KMS-11 (cell line): ENCODE data around the gene USP32.

Experiments
- H2AFZ ChIP-seq: fragments of 200-600 bp; sonication (generic); 2 replicates; pipeline ENCODE4 v1.6.1; 2016; ENCODE audit warnings: antibody characterized with exemption, mixed run types, low read depth
- H3K27ac ChIP-seq: fragments of 200-600 bp; sonication (generic); 2 replicates; pipeline ENCODE4 v1.6.1; 2016; ENCODE audit warnings: mild to moderate bottlenecking, mixed run types
- H3K27me3 ChIP-seq: fragments of 200-600 bp; sonication (generic); 2 replicates; pipeline ENCODE4 v1.6.1; 2017; ENCODE audit warnings: mild to moderate bottlenecking, low read depth, mixed run types, moderate library complexity; ENCODE audit not compliant: insufficient read depth
- H3K36me3 ChIP-seq: fragments of 200-600 bp; sonication (generic); 2 replicates; pipeline ENCODE4 v1.6.1; 2017; ENCODE audit warnings: mild to moderate bottlenecking, mixed run types; ENCODE audit not compliant: insufficient read depth
- H3K4me1 ChIP-seq: fragments of 200-600 bp; sonication (generic); 2 replicates; pipeline ENCODE4 v1.6.1; 2016; ENCODE audit warnings: mild to moderate bottlenecking, low read depth, mixed run types; ENCODE audit not compliant: poor library complexity, severe bottlenecking
- H3K4me2 ChIP-seq: fragments of 200-600 bp; sonication (generic); 2 replicates; pipeline ENCODE4 v1.7.0; 2016; ENCODE audit warnings: mild to moderate bottlenecking, mixed run types
- H3K4me3 ChIP-seq: fragments of 200-600 bp; sonication (generic); IDR thresholded peaks from 2 replicates; pipeline ENCODE4 v1.6.1; 2017; ENCODE audit warnings: low read depth, low read length, mixed read lengths; ENCODE audit not compliant: insufficient read depth
- H3K79me2 ChIP-seq: fragments of 200-600 bp; sonication (generic); 2 replicates; pipeline ENCODE4 v1.6.1; 2016; ENCODE audit warnings: low read depth, mixed run types; ENCODE audit not compliant: insufficient read depth
- H3K9ac ChIP-seq: fragments of 200-600 bp; sonication (generic); 2 replicates; pipeline ENCODE4 v1.6.1; 2016; ENCODE audit warnings: mild to moderate bottlenecking, mixed run types
- H4K20me1 ChIP-seq: fragments of 200-600 bp; sonication (generic); 2 replicates; pipeline ENCODE4 v1.6.1; 2016; ENCODE audit warnings: mild to moderate bottlenecking, mixed run types; ENCODE audit not compliant: insufficient read depth
- TF ChIP-seq, protein P1 (sequence below): fragments of 200-600 bp; sonication (generic); conservative IDR thresholded peaks from 2 replicates; pipeline ENCODE4 v1.6.1; 2017; ENCODE audit warnings: low read depth, mild to moderate bottlenecking, antibody characterized with exemption, low read length, moderate library complexity, mixed read lengths

USP32 gene

DNA sequence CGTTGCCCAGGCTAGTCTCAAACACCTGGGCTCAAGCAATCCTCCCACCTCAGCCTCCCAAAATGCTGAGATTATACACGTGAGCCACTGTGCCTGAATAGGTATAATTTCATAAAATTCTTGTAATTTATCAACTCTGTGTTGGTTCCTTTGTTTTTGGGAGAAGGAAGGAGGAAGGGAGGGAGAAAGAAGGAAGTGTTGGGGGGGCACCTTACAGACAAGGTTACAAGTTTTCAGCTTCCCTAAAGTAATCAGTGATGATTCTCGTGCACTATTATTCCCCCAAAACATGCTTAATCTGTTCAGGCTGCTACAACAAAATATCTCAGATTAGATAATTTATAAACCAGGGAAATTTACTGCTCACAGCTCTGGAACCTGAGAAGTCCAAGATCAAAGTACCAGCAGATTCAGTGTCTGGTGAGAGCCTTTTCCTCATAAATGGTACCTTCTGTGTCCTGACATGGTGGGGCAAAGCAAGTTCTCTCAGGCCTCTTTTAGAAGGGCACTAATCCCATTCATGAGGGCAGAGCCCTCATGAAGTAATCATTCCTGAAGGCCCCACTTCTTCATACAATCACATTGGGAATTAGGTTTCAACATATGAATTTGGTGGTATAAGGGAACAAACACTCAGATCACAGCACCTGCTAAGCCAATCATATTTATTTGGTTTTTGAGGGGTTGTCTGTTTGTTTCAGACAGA is 28.1 kb downstream of the USP32 start:
- Histone ChIP-seq H3K9ac (no peak overlapping the region), H3K4me3 (no peak overlapping the region), H3K4me1 (no peaks in the 10 kb centered on the region), H3K79me2 (no peaks in the 10 kb centered on the region; the same call in 1 of the 2 replicates), H4K20me1 (no peaks in the 10 kb centered on the region), H3K36me3 (no peaks in the 10 kb centered on the region), H2AFZ (no peak overlapping the region), H3K4me2 (no peak overlapping the region), H3K27ac (no peak overlapping the region), H3K27me3 (no peaks in the 10 kb centered on the region)
- TF ChIP-seq, protein P1, sequence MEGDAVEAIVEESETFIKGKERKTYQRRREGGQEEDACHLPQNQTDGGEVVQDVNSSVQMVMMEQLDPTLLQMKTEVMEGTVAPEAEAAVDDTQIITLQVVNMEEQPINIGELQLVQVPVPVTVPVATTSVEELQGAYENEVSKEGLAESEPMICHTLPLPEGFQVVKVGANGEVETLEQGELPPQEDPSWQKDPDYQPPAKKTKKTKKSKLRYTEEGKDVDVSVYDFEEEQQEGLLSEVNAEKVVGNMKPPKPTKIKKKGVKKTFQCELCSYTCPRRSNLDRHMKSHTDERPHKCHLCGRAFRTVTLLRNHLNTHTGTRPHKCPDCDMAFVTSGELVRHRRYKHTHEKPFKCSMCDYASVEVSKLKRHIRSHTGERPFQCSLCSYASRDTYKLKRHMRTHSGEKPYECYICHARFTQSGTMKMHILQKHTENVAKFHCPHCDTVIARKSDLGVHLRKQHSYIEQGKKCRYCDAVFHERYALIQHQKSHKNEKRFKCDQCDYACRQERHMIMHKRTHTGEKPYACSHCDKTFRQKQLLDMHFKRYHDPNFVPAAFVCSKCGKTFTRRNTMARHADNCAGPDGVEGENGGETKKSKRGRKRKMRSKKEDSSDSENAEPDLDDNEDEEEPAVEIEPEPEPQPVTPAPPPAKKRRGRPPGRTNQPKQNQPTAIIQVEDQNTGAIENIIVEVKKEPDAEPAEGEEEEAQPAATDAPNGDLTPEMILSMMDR = no peak

DNA sequence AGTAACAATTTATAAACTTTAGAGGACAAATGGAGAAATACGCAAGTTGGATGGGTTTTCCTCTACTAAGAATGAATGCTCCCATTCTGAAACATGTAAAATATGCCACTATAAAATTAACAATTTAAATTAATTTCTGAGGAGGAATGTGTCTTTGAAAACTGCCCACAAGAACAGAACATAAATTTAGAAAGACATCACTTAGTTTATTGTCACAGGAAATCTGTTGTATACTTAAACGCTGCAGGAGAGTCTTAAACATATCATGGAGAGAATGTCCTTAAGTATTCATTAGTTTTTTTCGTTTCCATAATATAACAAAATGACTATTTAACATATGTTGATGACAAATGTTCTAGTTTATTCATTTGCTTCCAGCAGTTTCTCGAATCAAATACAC is 29.6 kb downstream of the USP32 start:
- Histone ChIP-seq H3K9ac (no peak overlapping the region), H3K27ac (no peak overlapping the region), H4K20me1 (no peaks in the 10 kb centered on the region), H2AFZ (no peak overlapping the region), H3K36me3 (no peaks in the 10 kb centered on the region), H3K79me2 (no peaks in the 10 kb centered on the region), H3K4me1 (peaks cover 5% of the 10 kb centered on the region), H3K4me3 (no peak overlapping the region), H3K27me3 (no peaks in the 10 kb centered on the region), H3K4me2 (no peak overlapping the region)
- TF ChIP-seq, protein P1 = no peak

DNA sequence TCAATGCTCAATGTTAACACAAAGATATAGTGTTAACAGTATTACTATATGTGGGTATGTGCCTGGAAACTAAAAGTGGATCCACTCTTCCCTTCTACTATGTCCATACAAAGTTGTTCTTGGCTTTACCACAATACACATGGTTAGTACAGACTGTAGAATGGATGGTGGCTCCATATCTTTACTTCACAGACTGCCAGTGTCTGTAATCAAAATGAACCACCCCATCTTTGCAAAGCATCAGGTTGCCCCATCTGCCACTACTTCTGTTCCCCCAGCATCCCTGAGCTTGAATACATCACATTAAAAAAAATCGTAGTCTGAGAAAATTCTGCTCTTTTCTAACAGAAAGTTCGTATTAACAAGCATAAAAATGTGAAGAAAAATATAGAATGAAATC is 30.0 kb downstream of the USP32 start:
- Histone ChIP-seq H3K4me2 (no peak overlapping the region), H2AFZ (no peak overlapping the region), H3K9ac (no peak overlapping the region), H3K79me2 (no peaks in the 10 kb centered on the region), H3K4me3 (no peak overlapping the region), H3K4me1 (peaks cover 5% of the 10 kb centered on the region), H3K27ac (no peak overlapping the region), H4K20me1 (no peaks in the 10 kb centered on the region), H3K27me3 (no peaks in the 10 kb centered on the region), H3K36me3 (no peaks in the 10 kb centered on the region)
- TF ChIP-seq, protein P1 = no peak

DNA sequence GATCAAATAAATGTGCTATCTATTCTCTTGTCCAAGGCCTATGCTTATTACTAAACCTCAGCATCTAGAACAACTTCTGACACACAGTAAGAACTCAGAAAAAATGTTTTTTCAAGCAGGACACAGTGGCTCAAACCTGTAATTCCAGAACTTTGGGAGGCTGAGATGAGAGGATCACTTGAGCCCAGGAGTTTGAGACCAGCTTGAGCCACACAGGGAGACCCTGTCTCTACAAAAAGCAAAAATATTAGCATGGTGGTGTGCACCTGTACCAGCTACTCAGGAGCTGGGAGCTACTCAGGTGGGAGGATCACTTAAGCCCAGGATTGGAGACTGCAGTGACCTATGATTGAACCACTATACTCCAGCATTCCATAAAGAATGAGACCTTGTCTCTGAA is 32.5 kb downstream of the USP32 start:
- no peaks in the 10 kb centered on the region for H4K20me1 ChIP-seq
- H3K27ac ChIP-seq = no peak overlapping the region
- H2AFZ ChIP-seq = no peak overlapping the region
- H3K4me2 ChIP-seq = no peak overlapping the region
- H3K27me3 ChIP-seq = no peaks in the 10 kb centered on the region
- H3K9ac ChIP-seq = no peak overlapping the region
- no peaks in the 10 kb centered on the region for H3K36me3 ChIP-seq
- no peak overlapping the region for H3K4me3 ChIP-seq
- peaks cover 9% of the 10 kb centered on the region for H3K4me1 ChIP-seq
- TF ChIP-seq, protein P1 = no peak
- H3K79me2 ChIP-seq = no peaks in the 10 kb centered on the region
